CD1c-positive myeloid dendritic cell (primary cell): ENCODE results near the gene CEP170.
"Not testable (repeated sequence)": the region's sequence is repeated elsewhere in the genome, so short reads cannot be mapped to it uniquely, and the experiment has no call there.

Experiments used
- DNase-seq: peaks from one replicate; pipeline ENCODE4 v3.0.0-alpha.2; 2016; ENCODE audit errors: extremely low spot score

Gene CEP170

DNA sequence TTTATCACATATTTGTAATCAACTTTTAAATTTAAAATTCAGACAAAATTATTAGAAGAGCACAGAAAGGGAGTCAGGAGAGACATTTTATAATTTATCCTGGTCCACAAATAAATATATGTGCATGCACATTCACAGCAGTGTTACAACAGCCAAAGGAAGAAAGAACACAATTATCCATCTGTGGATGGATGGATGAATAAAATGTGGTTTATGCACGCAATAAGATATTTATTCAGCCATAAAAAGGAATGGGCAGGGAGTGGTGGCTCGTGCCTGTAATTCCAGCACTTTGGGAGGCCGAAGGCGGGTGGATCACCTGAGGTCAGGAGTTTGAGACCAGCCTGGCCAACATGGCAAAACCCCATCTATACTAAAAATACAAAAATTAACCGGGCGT lies 77.3 kb downstream of the CEP170 start:
- not testable (repeated sequence) for DNase-seq

GRCh38 chr1:243173758-243174369 lies 81.2 kb downstream of the CEP170 start:
- DNase-seq, result not testable (repeated sequence)

- not testable (repeated sequence) for DNase-seq
Observed at GRCh38 chr1:243164911-243165310, 90.2 kb downstream of the CEP170 start.

DNA sequence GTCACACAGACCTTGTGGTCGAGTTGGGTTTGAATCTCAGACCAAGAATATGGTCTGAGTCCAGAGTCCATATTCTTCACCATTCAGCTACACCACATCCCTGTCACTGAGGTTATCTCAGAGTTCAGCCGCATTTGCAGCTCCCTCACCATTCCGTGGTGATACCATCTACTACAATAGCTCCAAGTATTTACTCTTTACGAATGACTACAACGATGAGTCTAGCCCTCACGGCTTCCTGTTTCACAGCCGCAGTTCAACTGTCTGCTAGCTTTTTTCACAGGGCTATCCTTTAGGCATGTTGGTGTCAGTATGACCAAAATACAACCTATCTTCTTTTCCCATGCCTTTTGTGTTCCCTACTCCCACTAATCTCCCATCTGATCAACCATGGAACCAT lies 104.2 kb downstream of the CEP170 start:
- DNase-seq, result not testable (repeated sequence)

DNA sequence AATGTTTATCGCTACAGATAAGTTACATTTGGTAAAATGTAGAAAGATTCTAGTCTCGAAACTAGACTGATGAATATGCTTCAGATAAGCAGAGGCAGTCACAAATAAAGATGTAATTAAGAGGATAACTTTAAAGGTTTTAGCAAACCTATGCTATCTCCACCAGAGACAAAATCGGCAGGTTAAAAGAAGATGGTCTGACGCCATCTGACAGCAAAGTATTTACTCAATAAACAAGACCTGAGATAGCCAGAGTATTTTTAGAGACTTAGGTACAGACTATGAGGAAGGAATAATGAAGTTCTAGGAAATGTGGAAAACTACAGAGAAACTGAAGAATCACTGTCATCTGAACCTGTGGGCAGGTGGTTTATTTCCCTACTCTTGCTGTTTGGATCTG lies 106.0 kb downstream of the CEP170 start:
- not testable (repeated sequence) for DNase-seq

DNA sequence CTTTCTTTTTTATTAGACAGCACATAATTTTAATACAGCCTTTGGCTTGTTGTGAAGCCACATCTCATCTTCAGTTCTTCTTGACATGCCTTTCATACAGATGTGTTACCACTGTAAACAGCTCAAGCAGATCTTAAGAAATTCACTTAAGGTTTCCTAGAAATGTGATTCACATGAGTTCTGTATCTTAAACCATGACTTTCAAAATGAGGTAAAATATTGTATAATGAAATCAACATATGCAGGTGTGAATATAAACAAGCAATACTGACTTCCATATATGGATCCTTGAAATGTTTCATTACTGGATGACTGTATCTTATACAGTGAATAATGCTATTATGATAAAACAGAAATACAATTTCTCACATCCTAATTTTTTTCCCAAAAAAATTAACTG lies 107.7 kb downstream of the CEP170 start:
- not testable (repeated sequence) for DNase-seq

- DNase-seq, result not testable (repeated sequence)
Observed at GRCh38 chr1:243140498-243140897, 114.6 kb downstream of the CEP170 start.

GRCh38 chr1:243122876-243123409 lies 132.1 kb downstream of the CEP170 start:
- not testable (repeated sequence) for DNase-seq

GRCh38 chr1:243121939-243122338 lies 133.1 kb downstream of the CEP170 start:
- DNase-seq, result not testable (repeated sequence)

DNA sequence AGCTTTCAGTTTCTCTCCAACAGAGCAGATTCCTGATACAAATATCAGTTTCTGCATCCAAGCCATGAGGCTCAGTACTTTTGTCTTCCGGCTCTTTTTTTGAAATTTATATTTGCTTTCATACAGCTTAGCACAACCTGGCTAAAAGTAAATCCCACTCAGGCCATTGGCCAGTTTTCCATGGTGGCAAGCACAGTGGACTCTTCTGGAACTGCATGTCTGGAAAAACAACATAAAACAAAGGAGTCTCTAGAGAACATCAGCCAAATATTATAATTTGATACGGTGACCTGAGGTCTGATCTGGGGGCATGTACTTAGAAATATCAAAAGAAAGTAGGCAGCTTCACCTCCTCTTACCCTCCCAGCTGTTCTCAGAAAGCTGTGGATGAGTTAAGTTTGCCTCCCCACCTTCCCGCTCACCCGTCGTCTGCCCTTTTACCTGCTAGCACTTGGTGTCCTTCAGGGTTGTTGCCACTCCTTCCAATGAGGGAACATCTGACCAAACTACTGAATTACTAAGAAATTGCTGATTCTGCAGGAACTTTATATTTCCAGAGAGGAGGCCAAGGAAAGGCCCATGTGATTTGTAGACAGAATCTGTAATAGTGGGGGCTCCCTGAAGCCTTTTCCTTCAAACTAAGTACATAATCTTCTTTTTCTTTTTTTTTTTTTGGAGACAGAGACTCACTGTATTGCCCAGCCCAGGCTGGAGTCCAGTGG lies 136.3 kb downstream of the CEP170 start:
- not testable (repeated sequence) for DNase-seq

DNA sequence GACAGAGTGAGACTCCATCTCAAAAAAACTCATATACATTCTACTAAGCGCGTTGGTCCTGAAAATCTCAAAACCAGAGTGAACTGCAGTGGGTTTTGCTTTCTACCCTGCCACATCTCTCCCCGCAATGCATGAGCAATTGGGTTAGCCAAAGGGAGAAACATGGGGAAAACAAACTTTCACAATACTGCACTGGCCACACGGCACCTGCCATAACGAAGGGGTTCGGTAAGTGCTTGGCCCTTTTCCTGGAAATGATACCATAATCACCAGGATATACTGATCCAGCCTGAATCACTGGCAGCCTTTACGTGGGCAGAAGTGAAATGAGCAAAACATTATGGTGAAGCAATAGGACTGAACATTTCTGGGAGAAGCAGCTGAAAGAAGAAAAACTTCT lies 138.9 kb downstream of the CEP170 start:
- DNase-seq, result not testable (repeated sequence)

GRCh38 chr1:243114769-243115168 lies 140.3 kb downstream of the CEP170 start:
- DNase-seq, result not testable (repeated sequence)

GRCh38 chr1:243114059-243114713 lies 140.9 kb downstream of the CEP170 start:
- peak; percentile 35 for DNase-seq

GRCh38 chr1:243107171-243107570 lies 147.9 kb downstream of the CEP170 start:
- not testable (repeated sequence) for DNase-seq

- not testable (repeated sequence) for DNase-seq
Observed at GRCh38 chr1:243105652-243106332, 149.3 kb downstream of the CEP170 start.

GRCh38 chr1:243105104-243105503 lies 150.0 kb downstream of the CEP170 start:
- DNase-seq, result not testable (repeated sequence)

DNA sequence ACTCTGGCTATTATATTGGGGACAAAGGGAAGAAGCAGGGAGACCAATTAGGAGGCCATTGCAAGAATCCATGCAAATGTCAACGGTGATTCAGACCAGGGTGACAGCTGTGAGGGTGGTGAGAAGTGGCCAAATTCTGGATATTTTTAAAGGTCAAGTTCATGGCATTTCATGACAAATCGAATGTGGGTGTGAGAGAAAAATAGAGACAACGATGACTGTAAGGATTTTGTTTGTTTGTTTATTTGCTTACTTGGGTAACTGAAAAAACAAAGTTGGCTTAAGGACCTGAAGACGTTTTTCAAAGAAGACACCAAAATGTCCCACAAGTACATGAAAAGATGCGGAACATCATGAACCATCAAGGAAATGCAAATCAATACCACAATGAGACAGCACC lies 150.6 kb downstream of the CEP170 start:
- peak; percentile 32 for DNase-seq

- peak; percentile 63 for DNase-seq
Observed at GRCh38 chr1:243101551-243102050, 153.5 kb downstream of the CEP170 start.

- DNase-seq, result not testable (repeated sequence)
Observed at GRCh38 chr1:243087368-243087767, 167.7 kb downstream of the CEP170 start.
